SK-N-MC (cell line): ENCODE measurements around the gene TLNRD1.

Experiments
- EZH2 ChIP-seq: fragments of 200-600 bp; sonication (generic); IDR thresholded peaks from one replicate; pipeline ENCODE4 v1.6.1; 2017; ENCODE audit warnings: antibody characterized with exemption
- POLR2AphosphoS5 ChIP-seq: IDR thresholded peaks from 2 replicates; pipeline ENCODE4 v1.6.1; 2012; ENCODE audit warnings: mild to moderate bottlenecking, low read depth, low read length, borderline replicate concordance

DNA sequence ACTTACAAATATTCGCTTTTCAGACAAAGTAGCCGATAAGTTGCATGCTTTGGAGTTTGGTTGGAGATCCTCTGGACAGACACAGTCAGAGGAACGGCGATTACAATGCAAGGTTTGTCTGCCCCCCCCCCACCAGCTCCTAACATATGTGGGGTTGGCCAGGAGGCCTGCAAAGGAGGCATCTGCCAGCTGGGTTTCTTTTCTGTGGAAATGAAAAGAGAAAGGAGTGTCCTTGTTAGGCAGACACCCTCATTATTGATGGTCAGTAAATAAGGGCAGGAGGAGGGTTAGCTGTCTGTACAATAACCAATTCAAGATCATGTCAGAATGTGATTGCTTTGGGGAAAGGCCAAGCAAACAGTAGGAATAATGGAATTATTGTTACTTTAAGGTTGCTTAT is 49.1 kb downstream of the TLNRD1 start:
- TF ChIP-seq EZH2, result no peak
- no peak for TF ChIP-seq POLR2AphosphoS5
